A673 (cell line): Measurements from ENCODE around the gene EMX1. TPM values are rescaled to one million over a fixed set of nuclear protein-coding genes. Genes with fewer than 3 reads are reported as not detected.

Experiments
- BruUV-seq: library from RNA; stranded (reverse); fragments of 400-500 nt; replicated peaks from 2 replicates; lab custom pipeline; 2021; lab: Mats Ljungman, UMichigan
- CTCF ChIA-PET: fragments of 300-600 bp; sonication (Branson Sonifier 250); formaldehyde crosslinking; loops from one replicate; lab custom pipeline; 2022; ENCODE audit warnings: antibody characterized with exemption; lab: Charles Lee
- POLR2A ChIA-PET: fragments of 300-600 bp; sonication (Branson Sonifier 250); formaldehyde crosslinking; loops from one replicate; lab custom pipeline; 2022; ENCODE audit warnings: antibody characterized with exemption; ENCODE audit not compliant: low non-redundant PET; lab: Charles Lee
- DNase-seq: peaks from one replicate; pipeline ENCODE4 v3.0.0-alpha.2; 2015; ENCODE audit warnings: low spot score
- H3K27ac ChIP-seq: fragments of 200-600 bp; sonication (generic); 2 replicates; pipeline ENCODE4 v1.5.1; 2016; ENCODE audit warnings: mixed run types, low read depth, mild to moderate bottlenecking, mixed read lengths, antibody characterized with exemption, low read length; ENCODE audit not compliant: poor library complexity, severe bottlenecking
- H3K27me3 ChIP-seq: fragments of 200-600 bp; sonication (generic); replicated peaks from 2 replicates; pipeline ENCODE4 v1.6.1; 2017; ENCODE audit warnings: mixed run types, low read depth, mild to moderate bottlenecking, mixed read lengths, antibody characterized with exemption, low read length; ENCODE audit not compliant: insufficient read depth, poor library complexity
- H3K36me3 ChIP-seq: fragments of 200-600 bp; sonication (generic); 2 replicates; pipeline ENCODE4 v1.6.1; 2016; ENCODE audit warnings: mixed run types, mild to moderate bottlenecking, mixed read lengths, antibody characterized with exemption, low read length; ENCODE audit not compliant: insufficient read depth, poor library complexity, severe bottlenecking
- H3K4me1 ChIP-seq: fragments of 200-600 bp; sonication (generic); 2 replicates; pipeline ENCODE4 v1.6.1; 2017; ENCODE audit warnings: mixed run types, mild to moderate bottlenecking, mixed read lengths, antibody characterized with exemption, low read length; ENCODE audit not compliant: insufficient read depth, poor library complexity, severe bottlenecking
- H3K4me3 ChIP-seq: fragments of 200-600 bp; sonication (generic); 2 replicates; pipeline ENCODE4 v1.5.1; 2016; ENCODE audit warnings: low read depth, mixed run types, mild to moderate bottlenecking, mixed read lengths, low read length; ENCODE audit not compliant: poor library complexity, severe bottlenecking
- H3K9me3 ChIP-seq: fragments of 200-600 bp; sonication (generic); 2 replicates; pipeline ENCODE4 v1.6.1; 2016; ENCODE audit warnings: mixed run types, low read depth, mild to moderate bottlenecking, mixed read lengths, antibody characterized with exemption, low read length; ENCODE audit not compliant: poor library complexity, severe bottlenecking
- EZH2 ChIP-seq: fragments of 200-600 bp; sonication (generic); IDR thresholded peaks from 2 replicates; pipeline ENCODE4 v1.6.1; 2017; ENCODE audit warnings: borderline replicate concordance, low read depth, mild to moderate bottlenecking, mixed read lengths, antibody characterized with exemption, low read length; ENCODE audit not compliant: poor library complexity, severe bottlenecking
- intact Hi-C: fragments of 100-400 bp; cut with micrococcal nuclease; formaldehyde crosslinking; loops from one replicate; pipeline ENCODE4 v1.10.0; 2022; ENCODE audit not compliant: unreplicated experiment
- total RNA-seq: library from RNA; stranded (reverse); gene quantifications from 2 replicates; pipeline ENCODE4 v1.2.3, GENCODE V29; 2021
- TF ChIP-seq, protein P1 (sequence below): fragments of 300-800, 200-600 bp; sonication (generic); conservative IDR thresholded peaks from 2 replicates; pipeline ENCODE4 v1.5.1; 2017; ENCODE audit warnings: low read depth, mild to moderate bottlenecking, antibody characterized with exemption, low read length, moderate library complexity, mixed read lengths

The EMX1 gene
- total RNA-seq, 1 experiment from 2014 or later: not detected

DNA sequence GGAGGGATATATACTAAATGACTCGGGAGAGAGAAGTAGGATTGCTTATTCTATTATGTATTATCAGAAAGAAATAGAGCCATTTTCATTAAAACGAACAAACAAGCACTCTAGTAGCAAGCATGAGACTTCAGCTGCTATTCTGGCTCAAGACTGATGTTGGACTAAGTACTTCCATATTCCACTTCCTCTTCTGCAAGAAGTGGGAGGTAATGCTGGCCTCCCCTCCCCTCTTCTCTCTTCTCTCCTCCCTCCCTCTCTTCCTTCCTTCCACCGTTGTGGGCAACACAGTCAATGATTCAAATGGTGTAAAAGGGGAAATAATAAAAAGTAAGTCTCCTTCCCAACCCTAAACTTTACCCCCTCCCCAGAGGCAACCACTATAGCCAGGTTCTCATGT lies 62.6 kb downstream of the EMX1 start:
- ChIA-PET CTCF (no interaction called here), POLR2A (no interaction called here)
- Histone ChIP-seq H3K27me3 (no peaks in the 10 kb centered on the region), H3K4me1 (peaks cover 5% of the 10 kb centered on the region), H3K27ac (no peak overlapping the region), H3K4me3 (no peak overlapping the region), H3K36me3 (no peaks in the 10 kb centered on the region), H3K9me3 (no peaks in the 10 kb centered on the region)
- TF ChIP-seq, protein P1, sequence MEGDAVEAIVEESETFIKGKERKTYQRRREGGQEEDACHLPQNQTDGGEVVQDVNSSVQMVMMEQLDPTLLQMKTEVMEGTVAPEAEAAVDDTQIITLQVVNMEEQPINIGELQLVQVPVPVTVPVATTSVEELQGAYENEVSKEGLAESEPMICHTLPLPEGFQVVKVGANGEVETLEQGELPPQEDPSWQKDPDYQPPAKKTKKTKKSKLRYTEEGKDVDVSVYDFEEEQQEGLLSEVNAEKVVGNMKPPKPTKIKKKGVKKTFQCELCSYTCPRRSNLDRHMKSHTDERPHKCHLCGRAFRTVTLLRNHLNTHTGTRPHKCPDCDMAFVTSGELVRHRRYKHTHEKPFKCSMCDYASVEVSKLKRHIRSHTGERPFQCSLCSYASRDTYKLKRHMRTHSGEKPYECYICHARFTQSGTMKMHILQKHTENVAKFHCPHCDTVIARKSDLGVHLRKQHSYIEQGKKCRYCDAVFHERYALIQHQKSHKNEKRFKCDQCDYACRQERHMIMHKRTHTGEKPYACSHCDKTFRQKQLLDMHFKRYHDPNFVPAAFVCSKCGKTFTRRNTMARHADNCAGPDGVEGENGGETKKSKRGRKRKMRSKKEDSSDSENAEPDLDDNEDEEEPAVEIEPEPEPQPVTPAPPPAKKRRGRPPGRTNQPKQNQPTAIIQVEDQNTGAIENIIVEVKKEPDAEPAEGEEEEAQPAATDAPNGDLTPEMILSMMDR: no peak
- no peak for TF ChIP-seq EZH2
- intact Hi-C loops: no loop called here
- DNase-seq: no peak
- BruUV-seq: no TSS peak

DNA sequence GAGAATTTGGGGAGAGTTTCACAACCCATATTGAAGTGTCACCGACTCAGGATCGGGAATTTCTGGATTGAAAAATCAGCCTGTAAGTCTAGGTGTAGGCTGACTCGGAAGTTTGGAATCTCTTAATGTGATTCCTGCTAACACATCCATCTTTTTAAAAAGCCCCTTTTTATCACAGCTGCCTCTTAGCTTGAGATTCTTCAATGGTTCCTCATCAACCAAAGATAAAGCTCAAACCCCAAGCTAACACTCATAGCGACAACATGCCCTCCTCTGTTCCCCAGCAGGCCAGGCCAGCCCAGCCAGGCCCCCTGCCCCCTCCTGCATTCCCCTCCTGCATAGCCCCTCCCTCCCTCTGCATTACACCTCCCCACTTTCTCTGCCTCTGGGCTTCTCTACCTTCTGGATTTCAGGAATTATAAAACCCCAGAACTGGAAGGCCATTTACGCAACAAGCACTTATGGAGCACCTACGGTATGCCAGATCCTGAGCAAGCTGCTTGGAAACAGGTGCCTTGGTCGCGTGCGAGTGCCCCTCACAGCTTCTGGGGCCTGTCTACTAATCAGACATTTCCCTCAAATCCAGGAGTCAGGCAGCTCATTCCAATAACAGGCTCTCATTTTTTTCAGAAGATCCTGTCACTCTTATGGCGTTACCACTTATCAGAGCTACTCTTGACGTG lies 63.4 kb downstream of the EMX1 start:
- no TSS peak for BruUV-seq
- intact Hi-C loops: no loop called here
- no peak overlapping the region for H3K27ac ChIP-seq
- ChIA-PET POLR2A (no interaction called here), CTCF (interaction anchor here (0.6 kb wide), 1 partner anchor 175 kb away, joined by 3 read pairs; no protein-coding TSS in a partner anchor)
- H3K9me3 ChIP-seq: no peaks in the 10 kb centered on the region
- no peak overlapping the region for H3K4me3 ChIP-seq
- peaks cover 5% of the 10 kb centered on the region for H3K4me1 ChIP-seq
- no peak for TF ChIP-seq EZH2
- TF ChIP-seq, protein P1: no peak
- no peak for DNase-seq
- no peaks in the 10 kb centered on the region for H3K27me3 ChIP-seq
- H3K36me3 ChIP-seq: no peaks in the 10 kb centered on the region

- H3K36me3 ChIP-seq: no peaks in the 10 kb centered on the region
- no TSS peak for BruUV-seq
- no peak for TF ChIP-seq EZH2
- ChIA-PET CTCF (interaction anchor here (0.6 kb wide), 1 partner anchor 174 kb away, joined by 3 read pairs; no protein-coding TSS in a partner anchor), POLR2A (no interaction called here)
- no peak overlapping the region for H3K4me3 ChIP-seq
- H3K27me3 ChIP-seq: no peaks in the 10 kb centered on the region
- intact Hi-C loops: no loop called here
- DNase-seq: peak; percentile 11
- H3K9me3 ChIP-seq: no peaks in the 10 kb centered on the region
- no peak overlapping the region for H3K27ac ChIP-seq
- peaks cover 5% of the 10 kb centered on the region for H3K4me1 ChIP-seq
These were observed 64.2 kb downstream of the EMX1 start for GRCh38 chr2:72981536-72981935.
